HL-60 (cell line): Measurements from ENCODE around the gene CSRP3.

Experiments used
- DNase-seq, 2 experiments: peaks; one replicate each; pipeline ENCODE4 v3.0.0-alpha.2; 2010 to 2020; ENCODE audit warnings: low read depth in 1 of 2, low spot score in 1 of 2
- H3K27ac ChIP-seq: fragments of 250-450 bp; sonication (Bioruptor Pico); replicated peaks from 2 replicates; pipeline ENCODE4 v1.5.1; 2020; ENCODE audit warnings: mild to moderate bottlenecking, moderate library complexity
- H3K27me3 ChIP-seq: fragments of 250-450 bp; sonication (Bioruptor Pico); 2 replicates; pipeline ENCODE4 v1.5.1; 2021; ENCODE audit warnings: mild to moderate bottlenecking, moderate library complexity; ENCODE audit not compliant: insufficient read depth, poor library complexity, severe bottlenecking
- H3K4me3 ChIP-seq: replicated peaks from 2 replicates; pipeline ENCODE4 v1.5.1; 2011; ENCODE audit warnings: mild to moderate bottlenecking, control low read depth, low read length; ENCODE audit not compliant: insufficient read depth
- GABPA ChIP-seq: IDR thresholded peaks from 2 replicates; pipeline ENCODE4 v1.6.1; 2012; ENCODE audit warnings: low read depth
- POLR2AphosphoS5 ChIP-seq: IDR thresholded peaks from 2 replicates; pipeline ENCODE4 v1.6.1; 2012; ENCODE audit warnings: low read depth
- SPI1 ChIP-seq: IDR thresholded peaks from 2 replicates; pipeline ENCODE4 v1.6.1; 2012; ENCODE audit warnings: low read depth, mild to moderate bottlenecking, borderline replicate concordance
- TF ChIP-seq, protein P1 (sequence below): IDR thresholded peaks from 2 replicates; pipeline ENCODE4 v1.6.1; 2012; ENCODE audit warnings: low read depth; ENCODE audit not compliant: insufficient replicate concordance
- TF ChIP-seq, protein P2 (sequence below): IDR thresholded peaks from one replicate; pipeline ENCODE4 v1.5.1; 2011; ENCODE audit warnings: low read length, control low read depth, inconsistent platforms; ENCODE audit not compliant: insufficient read depth

CSRP3 gene

DNA sequence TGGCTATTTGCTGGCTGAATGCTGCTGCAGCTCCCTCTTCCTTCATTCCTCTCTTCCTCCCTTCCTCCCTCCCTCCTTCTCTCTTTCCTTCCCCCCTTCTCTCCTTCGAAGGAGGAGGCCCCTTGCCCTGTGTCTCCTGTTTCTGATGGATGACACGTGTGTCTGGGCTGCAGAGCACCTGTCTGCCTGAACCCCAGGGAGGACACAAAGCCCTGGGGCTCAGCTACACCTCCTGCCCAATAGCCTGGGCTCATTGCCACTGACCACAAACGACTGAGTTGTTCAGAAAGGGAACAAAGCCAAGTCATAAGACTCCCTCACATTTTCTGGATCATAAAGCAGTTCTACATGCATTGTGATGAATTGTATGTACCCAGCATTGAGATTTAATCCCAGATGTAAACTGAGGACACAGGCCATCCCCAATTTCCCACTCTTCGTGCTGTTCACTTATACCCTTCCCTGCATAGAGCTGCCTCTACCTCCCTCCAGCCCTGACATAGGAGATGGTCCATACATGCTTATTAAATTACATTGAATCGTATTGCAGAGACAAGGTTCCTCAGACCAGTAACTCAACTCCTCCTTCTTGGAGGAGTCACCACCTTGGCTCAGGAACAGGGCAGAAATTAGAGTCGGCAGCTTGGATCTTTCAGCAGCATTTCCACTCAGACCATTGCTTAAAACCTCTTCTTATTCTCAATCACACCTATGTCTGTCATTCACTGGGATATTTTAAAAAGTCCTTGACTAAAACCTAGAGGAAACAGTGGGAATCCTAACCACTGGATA is 1.2 kb downstream of the CSRP3 start:
- no peak for TF ChIP-seq POLR2AphosphoS5
- no peak for TF ChIP-seq GABPA
- TF ChIP-seq, protein P1, sequence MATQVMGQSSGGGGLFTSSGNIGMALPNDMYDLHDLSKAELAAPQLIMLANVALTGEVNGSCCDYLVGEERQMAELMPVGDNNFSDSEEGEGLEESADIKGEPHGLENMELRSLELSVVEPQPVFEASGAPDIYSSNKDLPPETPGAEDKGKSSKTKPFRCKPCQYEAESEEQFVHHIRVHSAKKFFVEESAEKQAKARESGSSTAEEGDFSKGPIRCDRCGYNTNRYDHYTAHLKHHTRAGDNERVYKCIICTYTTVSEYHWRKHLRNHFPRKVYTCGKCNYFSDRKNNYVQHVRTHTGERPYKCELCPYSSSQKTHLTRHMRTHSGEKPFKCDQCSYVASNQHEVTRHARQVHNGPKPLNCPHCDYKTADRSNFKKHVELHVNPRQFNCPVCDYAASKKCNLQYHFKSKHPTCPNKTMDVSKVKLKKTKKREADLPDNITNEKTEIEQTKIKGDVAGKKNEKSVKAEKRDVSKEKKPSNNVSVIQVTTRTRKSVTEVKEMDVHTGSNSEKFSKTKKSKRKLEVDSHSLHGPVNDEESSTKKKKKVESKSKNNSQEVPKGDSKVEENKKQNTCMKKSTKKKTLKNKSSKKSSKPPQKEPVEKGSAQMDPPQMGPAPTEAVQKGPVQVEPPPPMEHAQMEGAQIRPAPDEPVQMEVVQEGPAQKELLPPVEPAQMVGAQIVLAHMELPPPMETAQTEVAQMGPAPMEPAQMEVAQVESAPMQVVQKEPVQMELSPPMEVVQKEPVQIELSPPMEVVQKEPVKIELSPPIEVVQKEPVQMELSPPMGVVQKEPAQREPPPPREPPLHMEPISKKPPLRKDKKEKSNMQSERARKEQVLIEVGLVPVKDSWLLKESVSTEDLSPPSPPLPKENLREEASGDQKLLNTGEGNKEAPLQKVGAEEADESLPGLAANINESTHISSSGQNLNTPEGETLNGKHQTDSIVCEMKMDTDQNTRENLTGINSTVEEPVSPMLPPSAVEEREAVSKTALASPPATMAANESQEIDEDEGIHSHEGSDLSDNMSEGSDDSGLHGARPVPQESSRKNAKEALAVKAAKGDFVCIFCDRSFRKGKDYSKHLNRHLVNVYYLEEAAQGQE = no peak
- TF ChIP-seq, protein P2, sequence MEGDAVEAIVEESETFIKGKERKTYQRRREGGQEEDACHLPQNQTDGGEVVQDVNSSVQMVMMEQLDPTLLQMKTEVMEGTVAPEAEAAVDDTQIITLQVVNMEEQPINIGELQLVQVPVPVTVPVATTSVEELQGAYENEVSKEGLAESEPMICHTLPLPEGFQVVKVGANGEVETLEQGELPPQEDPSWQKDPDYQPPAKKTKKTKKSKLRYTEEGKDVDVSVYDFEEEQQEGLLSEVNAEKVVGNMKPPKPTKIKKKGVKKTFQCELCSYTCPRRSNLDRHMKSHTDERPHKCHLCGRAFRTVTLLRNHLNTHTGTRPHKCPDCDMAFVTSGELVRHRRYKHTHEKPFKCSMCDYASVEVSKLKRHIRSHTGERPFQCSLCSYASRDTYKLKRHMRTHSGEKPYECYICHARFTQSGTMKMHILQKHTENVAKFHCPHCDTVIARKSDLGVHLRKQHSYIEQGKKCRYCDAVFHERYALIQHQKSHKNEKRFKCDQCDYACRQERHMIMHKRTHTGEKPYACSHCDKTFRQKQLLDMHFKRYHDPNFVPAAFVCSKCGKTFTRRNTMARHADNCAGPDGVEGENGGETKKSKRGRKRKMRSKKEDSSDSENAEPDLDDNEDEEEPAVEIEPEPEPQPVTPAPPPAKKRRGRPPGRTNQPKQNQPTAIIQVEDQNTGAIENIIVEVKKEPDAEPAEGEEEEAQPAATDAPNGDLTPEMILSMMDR = no peak
- no peak for TF ChIP-seq SPI1
- H3K27me3 ChIP-seq = no peaks in the 10 kb centered on the region
- H3K27ac ChIP-seq = no peak overlapping the region
- DNase-seq = peak in 1 of 2 experiments; percentile 18
- no peak overlapping the region for H3K4me3 ChIP-seq

GRCh38 chr11:19199771-19200170 is 2.0 kb downstream of the CSRP3 start:
- DNase-seq = no peak

DNA sequence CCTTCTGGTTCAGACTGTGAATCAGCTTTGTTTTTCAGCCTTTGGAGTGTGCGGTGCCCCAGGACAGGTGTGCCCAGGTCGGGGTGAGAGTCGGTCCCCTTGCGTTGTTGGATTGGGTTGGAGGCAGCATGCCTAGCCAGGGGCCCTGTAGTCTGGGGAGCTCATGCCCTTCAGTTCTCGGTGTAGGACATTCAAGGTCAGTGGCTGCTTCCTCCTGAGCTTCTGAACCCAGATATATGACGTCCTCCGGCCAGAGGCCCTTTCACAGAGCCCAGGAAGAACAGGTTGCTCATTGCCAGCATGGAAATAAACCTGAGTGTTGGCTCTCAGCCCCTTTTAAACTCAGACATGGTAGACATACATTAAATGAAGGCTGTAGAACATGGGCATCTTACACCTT is 2.7 kb downstream of the CSRP3 start:
- no peaks in the 10 kb centered on the region for H3K27me3 ChIP-seq
- no peak for TF ChIP-seq SPI1
- TF ChIP-seq, protein P2 = no peak
- TF ChIP-seq GABPA = no peak
- no peak overlapping the region for H3K27ac ChIP-seq
- no peak overlapping the region for H3K4me3 ChIP-seq
- DNase-seq = no peak

More at GRCh38 chr11:19199771-19200170, 2.0 kb downstream of the CSRP3 start:
- no peak for TF ChIP-seq GABPA
- no peak for TF ChIP-seq SPI1
- TF ChIP-seq, protein P2 = no peak
- no peak for TF ChIP-seq POLR2AphosphoS5
- TF ChIP-seq, protein P1 = no peak
- Histone ChIP-seq H3K4me3 (no peak overlapping the region), H3K27ac (no peak overlapping the region), H3K27me3 (no peaks in the 10 kb centered on the region)

GRCh38 chr11:19196432-19196831 is 5.4 kb downstream of the CSRP3 start:
- TF ChIP-seq, protein P2 = no peak
- TF ChIP-seq SPI1 = no peak
- TF ChIP-seq GABPA = no peak
- no peak for TF ChIP-seq POLR2AphosphoS5
- TF ChIP-seq, protein P1 = no peak
- no peak overlapping the region for H3K4me3 ChIP-seq
- no peaks in the 10 kb centered on the region for H3K27me3 ChIP-seq
- no peak overlapping the region for H3K27ac ChIP-seq
- no peak for DNase-seq
